Brain microvascular endothelial cell (primary cell): ENCODE data around the gene WNT5A.

Experiments used
- DNase-seq: peaks from one replicate; pipeline ENCODE4 v3.0.0-alpha.2; 2020
- H3K27ac ChIP-seq: fragments of 250-450 bp; sonication (Bioruptor Pico); 2 replicates; pipeline ENCODE4 v1.5.1; 2020; ENCODE audit warnings: mild to moderate bottlenecking, moderate library complexity
- H3K27me3 ChIP-seq: fragments of 250-450 bp; sonication (Bioruptor Pico); replicated peaks from 2 replicates; pipeline ENCODE4 v1.5.1; 2020; ENCODE audit warnings: mild to moderate bottlenecking
- H3K36me3 ChIP-seq: fragments of 250-450 bp; sonication (Bioruptor Pico); replicated peaks from 2 replicates; pipeline ENCODE4 v1.5.1; 2020; ENCODE audit warnings: mild to moderate bottlenecking
- H3K4me3 ChIP-seq: 2 replicates; pipeline ENCODE4 v1.5.1; 2011; ENCODE audit warnings: low read depth, mild to moderate bottlenecking, control low read depth, low read length, moderate library complexity
- CTCF ChIP-seq: IDR thresholded peaks from 2 replicates; pipeline ENCODE4 v1.5.1; 2011; ENCODE audit warnings: low read depth, mild to moderate bottlenecking, moderate library complexity, low read length, control low read depth, inconsistent platforms; ENCODE audit errors: missing control alignments
- in situ Hi-C: cut with HindIII; loops from 2 replicates; pipeline ENCODE4 v1.10.0; 2017; ENCODE audit warnings: low sequenced_read_pairs, low pct_ligation_motif_present

The WNT5A gene

GRCh38 chr3:55484191-55484689 is 2.9 kb downstream of the WNT5A start:
- TF ChIP-seq CTCF = no peak
- H3K27ac ChIP-seq = peak overlapping the region; percentile 90
- no peak for DNase-seq
- H3K4me3 ChIP-seq = peak overlapping the region; percentile 90
- in situ Hi-C loops = loop anchor here (25.0 kb wide), 4 partner anchors 228 to 622 kb away; no protein-coding TSS in a partner anchor
- H3K36me3 ChIP-seq = peaks cover under 1% of the 10 kb centered on the region
- no peaks in the 10 kb centered on the region for H3K27me3 ChIP-seq

GRCh38 chr3:55483196-55484095 is 3.7 kb downstream of the WNT5A start:
- no peaks in the 10 kb centered on the region for H3K27me3 ChIP-seq
- peaks cover 5% of the 10 kb centered on the region for H3K36me3 ChIP-seq
- peak overlapping the region; percentile 27 for H3K27ac ChIP-seq
- no peak for TF ChIP-seq CTCF
- in situ Hi-C loops = loop anchor here (25.0 kb wide), 4 partner anchors 229 to 621 kb away; no protein-coding TSS in a partner anchor
- H3K4me3 ChIP-seq = peak overlapping the region; percentile 90
- DNase-seq = no peak

DNA sequence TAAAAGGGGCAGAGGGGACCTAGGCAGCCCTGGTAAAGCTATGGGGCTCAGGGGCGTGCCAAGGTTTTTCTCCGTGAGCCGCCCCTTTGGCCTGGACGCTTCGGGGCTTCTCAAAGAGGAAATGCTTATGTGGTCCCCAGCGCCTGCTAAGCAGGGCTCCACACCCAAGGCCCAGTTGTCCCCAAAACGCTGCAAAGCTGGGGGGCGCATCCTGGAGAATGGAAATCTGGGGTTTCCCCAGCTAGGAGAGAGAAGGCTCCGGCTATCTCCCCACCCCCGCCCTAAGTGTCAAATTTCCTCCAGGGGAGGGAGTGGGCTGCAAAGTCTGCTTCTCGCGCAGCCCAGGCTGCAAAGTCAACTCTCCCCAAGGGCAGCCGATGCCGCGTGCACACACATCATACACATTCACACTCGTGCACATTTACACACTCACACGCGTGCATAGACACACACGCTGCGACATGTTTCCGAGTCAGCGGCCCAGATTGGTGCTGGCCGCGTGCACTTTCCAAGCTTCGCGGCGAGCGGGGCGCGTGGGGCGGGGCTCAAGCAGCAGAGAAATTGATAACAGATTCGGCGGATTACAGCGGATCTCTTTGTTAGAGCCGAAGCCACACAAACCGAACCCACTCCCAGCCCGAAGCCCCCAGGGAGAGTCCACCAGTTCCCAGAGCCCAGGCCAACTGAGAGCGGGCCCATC is 4.5 kb downstream of the WNT5A start:
- DNase-seq = peak; percentile 27
- in situ Hi-C loops = loop anchor here (25.0 kb wide), 4 partner anchors 230 to 620 kb away; no protein-coding TSS in a partner anchor
- peak overlapping the region; percentile 90 for H3K4me3 ChIP-seq
- peak overlapping the region; percentile 86 for H3K27ac ChIP-seq
- no peaks in the 10 kb centered on the region for H3K27me3 ChIP-seq
- H3K36me3 ChIP-seq = peaks cover 5% of the 10 kb centered on the region
- no peak for TF ChIP-seq CTCF

GRCh38 chr3:55481744-55482495 is 5.2 kb downstream of the WNT5A start:
- peak; percentile 20 for DNase-seq
- H3K27ac ChIP-seq = peak overlapping the region; percentile 86
- peaks cover 5% of the 10 kb centered on the region for H3K36me3 ChIP-seq
- in situ Hi-C loops = loop anchor here (25.0 kb wide), 4 partner anchors 230 to 620 kb away; no protein-coding TSS in a partner anchor
- H3K27me3 ChIP-seq = no peaks in the 10 kb centered on the region
- H3K4me3 ChIP-seq = peak overlapping the region; percentile 90
- TF ChIP-seq CTCF = peak; percentile 45
